GM21390 (cell line): ENCODE results near the gene AOC1.
"Not testable (repeated sequence)": the region's sequence is repeated elsewhere in the genome, so short reads cannot be mapped to it uniquely, and the experiment has no call there.

Experiments used
- ATAC-seq: cut with Tn5 transposase; IDR thresholded peaks from one replicate; pipeline ENCODE4 v1.9.1; 2021; ENCODE audit not compliant: unreplicated experiment

The AOC1 gene

GRCh38 chr7:150852371-150852905 is at the start of gene AOC1:
AOC1 (plus strand) TSS chr7:150852517; CDS start chr7:150856471, 3,954 bp downstream.
- ATAC-seq: no peak

- no peak for ATAC-seq
These were observed 49.0 kb upstream of the AOC1 start for GRCh38 chr7:150803161-150803860.

- ATAC-seq: no peak
These were observed 47.5 kb upstream of the AOC1 start for GRCh38 chr7:150804802-150805201.

GRCh38 chr7:150805864-150806263 is 46.5 kb upstream of the AOC1 start:
- ATAC-seq: no peak

- ATAC-seq: no peak
These were observed 45.9 kb upstream of the AOC1 start for GRCh38 chr7:150806454-150806853.

GRCh38 chr7:150806863-150807262 is 45.5 kb upstream of the AOC1 start:
- no peak for ATAC-seq

GRCh38 chr7:150807616-150808438 is 44.5 kb upstream of the AOC1 start:
- not testable (repeated sequence) for ATAC-seq

- ATAC-seq: no peak
These were observed 37.9 kb upstream of the AOC1 start for GRCh38 chr7:150814328-150815001.

- ATAC-seq: no peak
These were observed 33.3 kb upstream of the AOC1 start for GRCh38 chr7:150818971-150819370.

GRCh38 chr7:150820148-150820547 is 32.2 kb upstream of the AOC1 start:
- no peak for ATAC-seq

GRCh38 chr7:150820578-150821198 is 31.6 kb upstream of the AOC1 start:
- ATAC-seq: no peak

- ATAC-seq: no peak
These were observed 29.3 kb upstream of the AOC1 start for GRCh38 chr7:150823043-150823442.

- no peak for ATAC-seq
These were observed 28.7 kb upstream of the AOC1 start for GRCh38 chr7:150823484-150824126.

GRCh38 chr7:150824379-150825177 is 27.7 kb upstream of the AOC1 start:
- ATAC-seq: no peak

GRCh38 chr7:150826061-150826849 is 26.1 kb upstream of the AOC1 start:
- ATAC-seq: no peak

GRCh38 chr7:150828384-150828783 is 23.9 kb upstream of the AOC1 start:
- no peak for ATAC-seq

- no peak for ATAC-seq
These were observed 22.9 kb upstream of the AOC1 start for GRCh38 chr7:150829426-150829825.

GRCh38 chr7:150830937-150831336 is 21.4 kb upstream of the AOC1 start:
- no peak for ATAC-seq

- no peak for ATAC-seq
These were observed 20.5 kb upstream of the AOC1 start for GRCh38 chr7:150831851-150832250.
